GM23338 (cell line): ENCODE data around the gene STAT1. TPM values are rescaled to one million over a fixed set of nuclear protein-coding genes. Genes with fewer than 3 reads are reported as not detected.

Source experiments
- ATAC-seq: fragments of 200-7000 bp; cut with Tn5 transposase; 3 replicates; pipeline ENCODE4 v1.9.1; 2020
- DNase-seq: peaks from one replicate; pipeline ENCODE4 v3.0.0-alpha.2; 2015; ENCODE audit warnings: low spot score
- H2AFZ ChIP-seq: fragments of 200-600 bp; sonication (generic); 2 replicates; pipeline ENCODE4 v1.8.0; 2016; ENCODE audit warnings: antibody characterized with exemption, mild to moderate bottlenecking, moderate library complexity
- H3F3A ChIP-seq: fragments of 200-600 bp; sonication (generic); replicated peaks from 2 replicates; pipeline ENCODE4 v1.8.0; 2017; ENCODE audit warnings: antibody characterized with exemption, mixed run types, low read depth
- H3K27ac ChIP-seq: fragments of 200-600 bp; sonication (generic); 2 replicates; pipeline ENCODE4 v1.6.1; 2016; ENCODE audit warnings: low read depth
- H3K27me3 ChIP-seq: fragments of 200-600 bp; sonication (generic); 2 replicates; pipeline ENCODE4 v1.8.0; 2016; ENCODE audit warnings: mild to moderate bottlenecking, mixed run types, moderate library complexity; ENCODE audit not compliant: insufficient read depth
- H3K36me3 ChIP-seq: fragments of 200-600 bp; sonication (generic); 2 replicates; pipeline ENCODE4 v1.8.0; 2016; ENCODE audit warnings: mild to moderate bottlenecking; ENCODE audit not compliant: insufficient read depth
- H3K4me1 ChIP-seq: fragments of 200-600 bp; sonication (generic); 2 replicates; pipeline ENCODE4 v1.8.0; 2016; ENCODE audit warnings: mild to moderate bottlenecking, moderate library complexity; ENCODE audit not compliant: insufficient read depth
- H3K4me2 ChIP-seq: fragments of 200-600 bp; sonication (generic); 2 replicates; pipeline ENCODE4 v1.7.1; 2017; ENCODE audit warnings: mixed run types
- H3K4me3 ChIP-seq: fragments of 200-600 bp; sonication (generic); 2 replicates; pipeline ENCODE4 v1.6.1; 2016; ENCODE audit warnings: mixed run types
- H3K79me2 ChIP-seq: fragments of 200-600 bp; sonication (generic); replicated peaks from 2 replicates; pipeline ENCODE4 v1.8.0; 2017; ENCODE audit warnings: mild to moderate bottlenecking; ENCODE audit not compliant: insufficient read depth
- H3K9me2 ChIP-seq: fragments of 200-600 bp; sonication (generic); 2 replicates; pipeline ENCODE4 v1.8.0; 2017; ENCODE audit not compliant: insufficient read depth
- H4K20me1 ChIP-seq: fragments of 200-600 bp; sonication (generic); replicated peaks from 2 replicates; pipeline ENCODE4 v1.8.0; 2017; ENCODE audit warnings: mild to moderate bottlenecking; ENCODE audit not compliant: insufficient read depth
- H3K27ac Mint-ChIP-seq: 2 replicates; pipeline ENCODE4 v1.8.0; 2020; ENCODE audit warnings: inconsistent platforms, mild to moderate bottlenecking, moderate library complexity, mixed read lengths
- H3K27me3 Mint-ChIP-seq: 3 replicates; pipeline ENCODE4 v1.8.0; 2022; ENCODE audit warnings: low read depth, mild to moderate bottlenecking, moderate library complexity, mixed read lengths, inconsistent platforms; ENCODE audit not compliant: insufficient read depth, poor library complexity
- H3K36me3 Mint-ChIP-seq: 3 replicates; pipeline ENCODE4 v1.8.0; 2021; ENCODE audit warnings: low read depth, mild to moderate bottlenecking, inconsistent platforms, moderate library complexity, mixed read lengths
- H3K4me1 Mint-ChIP-seq: 3 replicates; pipeline ENCODE4 v1.8.0; 2020; ENCODE audit warnings: mild to moderate bottlenecking, inconsistent platforms, mixed read lengths
- H3K4me3 Mint-ChIP-seq: 3 replicates; pipeline ENCODE4 v1.8.0; 2021; ENCODE audit warnings: moderate library complexity, mild to moderate bottlenecking, inconsistent platforms, mixed read lengths
- H3K9me3 Mint-ChIP-seq: 3 replicates; pipeline ENCODE4 v1.8.0; 2020; ENCODE audit warnings: moderate library complexity, mild to moderate bottlenecking, inconsistent platforms, mixed read lengths
- CREB1 ChIP-seq: fragments of 250-450 bp; sonication (Bioruptor Pico); IDR thresholded peaks from 2 replicates; pipeline ENCODE4 v1.5.0; 2020; ENCODE audit warnings: low read depth, mild to moderate bottlenecking, moderate library complexity
- ETS1 ChIP-seq: IDR thresholded peaks from 2 replicates; pipeline ENCODE4 v1.6.1; 2016; ENCODE audit warnings: antibody characterized with exemption
- EZH2 ChIP-seq: fragments of 200-600 bp; sonication (generic); IDR thresholded peaks from one replicate; pipeline ENCODE4 v1.8.0; 2017; ENCODE audit warnings: antibody characterized with exemption, mild to moderate bottlenecking, low read depth; ENCODE audit not compliant: unreplicated experiment
- EZH2phosphoT487 ChIP-seq: fragments of 200-600 bp; sonication (generic); IDR thresholded peaks from one replicate; pipeline ENCODE4 v1.8.1; 2018; ENCODE audit warnings: antibody characterized with exemption; ENCODE audit not compliant: unreplicated experiment
- JUNB ChIP-seq: IDR thresholded peaks from one replicate; pipeline ENCODE4 v1.6.1; 2016; ENCODE audit warnings: antibody characterized with exemption; ENCODE audit not compliant: unreplicated experiment
- NANOG ChIP-seq: IDR thresholded peaks from 2 replicates; pipeline ENCODE4 v1.6.1; 2016; ENCODE audit warnings: antibody characterized with exemption, borderline replicate concordance
- POLR2AphosphoS5 ChIP-seq: IDR thresholded peaks from 2 replicates; pipeline ENCODE4 v1.6.1; 2016; ENCODE audit warnings: antibody characterized with exemption, low read depth
- REST ChIP-seq: IDR thresholded peaks from one replicate; pipeline ENCODE4 v1.6.1; 2018; ENCODE audit warnings: antibody characterized with exemption; ENCODE audit not compliant: unreplicated experiment
- STAT1 ChIP-seq: IDR thresholded peaks from one replicate; pipeline ENCODE4 v1.6.1; 2016; ENCODE audit warnings: antibody characterized with exemption; ENCODE audit not compliant: unreplicated experiment
- ZNF114 ChIP-seq: fragments of 250-450 bp; sonication (Bioruptor Pico); IDR thresholded peaks from 2 replicates; pipeline ENCODE4 v1.5.0; 2020; ENCODE audit warnings: mild to moderate bottlenecking, moderate library complexity
- ZNF331 ChIP-seq: fragments of 250-450 bp; sonication (Bioruptor Pico); IDR thresholded peaks from 2 replicates; pipeline ENCODE4 v1.5.0; 2020; ENCODE audit warnings: low read depth, mild to moderate bottlenecking, moderate library complexity
- ZNF462 ChIP-seq: fragments of 250-450 bp; sonication (Bioruptor Pico); IDR thresholded peaks from 2 replicates; pipeline ENCODE4 v1.5.0; 2020; ENCODE audit warnings: mild to moderate bottlenecking, moderate library complexity
- polyA plus RNA-seq: library from polyadenylated mRNA; unstranded; fragments of >200 nt; fragmentation: Nextera tagmentation; extraction: Ambion mirVana; gene quantifications from 2 replicates; pipeline ENCODE4 v1.2.1, GENCODE V29; 2016
- total RNA-seq: library from RNA; depleted of rRNA; stranded (reverse); fragments of >200 nt; shearing (Covaris generic); gene quantifications from 2 replicates; pipeline ENCODE4 v1.2.3, GENCODE V29; 2014

Gene STAT1
- total and polyA plus RNA-seq, 2 experiments from 2014 or later = 15.1 to 47.4 TPM

GRCh38 chr2:191019376-191019775 lies 5.4 kb upstream of the STAT1 start (continued):
- no peak for TF ChIP-seq ETS1

GRCh38 chr2:191018643-191019119 lies 4.7 kb upstream of the STAT1 start:
- Histone ChIP-seq H3K79me2 (no peaks in the 10 kb centered on the region), H3K27me3 (peaks cover 34% of the 10 kb centered on the region), H3K27ac (no peak overlapping the region), H3F3A (0 out of 2 replicates have a peak, but pooled peaks cover 10% of the 10 kb centered on the region), H3K9me2 (no peaks in the 10 kb centered on the region; the same call in 1 of the 2 replicates), H3K36me3 (no peaks in the 10 kb centered on the region), H3K4me3 (no peak overlapping the region), H4K20me1 (no peaks in the 10 kb centered on the region), H2AFZ (no peak overlapping the region), H3K4me2 (no peak overlapping the region), H3K4me1 (peaks cover 11% of the 10 kb centered on the region)
- Mint-ChIP-seq H3K9me3 (no peaks in the 10 kb centered on the region), H3K27me3 (peaks cover 2% of the 10 kb centered on the region), H3K4me3 (no peak overlapping the region), H3K36me3 (no peaks in the 10 kb centered on the region), H3K27ac (no peak overlapping the region), H3K4me1 (no peaks in the 10 kb centered on the region)
- ATAC-seq (no peak), DNase-seq (no peak)
- TF ChIP-seq ZNF331 (CRISPR knock-in tag) = no peak
- TF ChIP-seq EZH2phosphoT487 = no peak
- TF ChIP-seq ETS1 = no peak
- no peak for TF ChIP-seq POLR2AphosphoS5
- TF ChIP-seq STAT1 = no peak
- TF ChIP-seq CREB1 (CRISPR knock-in tag) = no peak
- no peak for TF ChIP-seq EZH2
- no peak for TF ChIP-seq ZNF114
- TF ChIP-seq REST = no peak
- TF ChIP-seq JUNB = no peak
- TF ChIP-seq NANOG = no peak
- no peak for TF ChIP-seq ZNF462 (CRISPR knock-in tag)
